DOHH2 (cell line): ENCODE data around the gene GPR149.

Source experiments
- EZH2phosphoT487 ChIP-seq: fragments of 200-600 bp; sonication (generic); IDR thresholded peaks from 2 replicates; pipeline ENCODE4 v1.6.1; 2017; ENCODE audit warnings: borderline replicate concordance, mild to moderate bottlenecking, antibody characterized with exemption, low read length, moderate library complexity, mixed read lengths
- TF ChIP-seq, protein P1 (sequence below): fragments of 200-600 bp; sonication (generic); IDR thresholded peaks from one replicate; pipeline ENCODE4 v1.5.1; 2014; ENCODE audit warnings: antibody characterized with exemption, mild to moderate bottlenecking, low read depth, low read length; ENCODE audit not compliant: poor library complexity, severe bottlenecking

DNA sequence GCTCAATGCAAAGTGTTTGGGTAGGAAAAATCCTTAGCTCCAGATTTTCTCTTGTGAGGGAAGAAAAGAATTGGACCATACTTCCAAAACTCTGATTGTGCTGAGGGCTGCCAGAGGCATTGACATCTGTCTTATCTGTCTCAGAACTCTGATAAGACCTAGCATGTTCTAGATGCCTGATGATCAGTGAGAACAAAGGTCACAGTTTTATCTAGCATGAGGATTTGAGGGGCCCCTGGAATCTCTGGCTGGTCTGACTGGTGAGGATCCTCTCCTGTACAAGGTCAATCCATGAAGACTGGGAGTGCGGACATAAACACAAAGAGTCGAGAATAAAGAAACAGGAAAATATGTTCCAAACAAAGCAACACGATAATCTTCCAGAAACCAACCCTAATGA is 40.1 kb downstream of the GPR149 start:
- TF ChIP-seq, protein P1, sequence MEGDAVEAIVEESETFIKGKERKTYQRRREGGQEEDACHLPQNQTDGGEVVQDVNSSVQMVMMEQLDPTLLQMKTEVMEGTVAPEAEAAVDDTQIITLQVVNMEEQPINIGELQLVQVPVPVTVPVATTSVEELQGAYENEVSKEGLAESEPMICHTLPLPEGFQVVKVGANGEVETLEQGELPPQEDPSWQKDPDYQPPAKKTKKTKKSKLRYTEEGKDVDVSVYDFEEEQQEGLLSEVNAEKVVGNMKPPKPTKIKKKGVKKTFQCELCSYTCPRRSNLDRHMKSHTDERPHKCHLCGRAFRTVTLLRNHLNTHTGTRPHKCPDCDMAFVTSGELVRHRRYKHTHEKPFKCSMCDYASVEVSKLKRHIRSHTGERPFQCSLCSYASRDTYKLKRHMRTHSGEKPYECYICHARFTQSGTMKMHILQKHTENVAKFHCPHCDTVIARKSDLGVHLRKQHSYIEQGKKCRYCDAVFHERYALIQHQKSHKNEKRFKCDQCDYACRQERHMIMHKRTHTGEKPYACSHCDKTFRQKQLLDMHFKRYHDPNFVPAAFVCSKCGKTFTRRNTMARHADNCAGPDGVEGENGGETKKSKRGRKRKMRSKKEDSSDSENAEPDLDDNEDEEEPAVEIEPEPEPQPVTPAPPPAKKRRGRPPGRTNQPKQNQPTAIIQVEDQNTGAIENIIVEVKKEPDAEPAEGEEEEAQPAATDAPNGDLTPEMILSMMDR = no peak
- no peak for TF ChIP-seq EZH2phosphoT487
